HG02973 (cell line): ENCODE data around the gene ELFN2.
"Not testable (repeated sequence)": the region's sequence is repeated elsewhere in the genome, so short reads cannot be mapped to it uniquely, and the experiment has no call there.

Source experiments
- ATAC-seq: cut with Tn5 transposase; IDR thresholded peaks from one replicate; pipeline ENCODE4 v1.9.1; 2021; ENCODE audit warnings: moderate library complexity; ENCODE audit not compliant: unreplicated experiment

The ELFN2 gene

DNA sequence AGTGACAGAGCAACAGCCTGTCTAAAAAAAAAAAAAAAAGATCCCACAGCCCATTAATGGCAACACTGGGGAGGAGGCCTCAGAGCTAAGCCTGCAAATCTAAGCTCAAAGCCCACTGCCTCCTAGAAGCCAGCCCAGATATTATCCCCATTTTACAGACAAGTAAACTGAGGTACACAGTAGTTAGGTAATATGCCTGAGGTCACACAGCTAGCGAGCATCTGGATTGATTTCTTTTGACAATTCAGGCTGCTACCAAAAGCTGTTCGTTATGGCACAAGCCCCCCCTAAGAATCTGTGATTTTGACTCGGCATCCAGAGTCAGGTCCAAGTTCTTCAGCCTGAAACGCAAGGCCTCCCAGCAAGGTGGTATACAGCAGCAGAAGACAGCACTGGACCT lies 13.7 kb downstream of the ELFN2 start:
- ATAC-seq = no peak

DNA sequence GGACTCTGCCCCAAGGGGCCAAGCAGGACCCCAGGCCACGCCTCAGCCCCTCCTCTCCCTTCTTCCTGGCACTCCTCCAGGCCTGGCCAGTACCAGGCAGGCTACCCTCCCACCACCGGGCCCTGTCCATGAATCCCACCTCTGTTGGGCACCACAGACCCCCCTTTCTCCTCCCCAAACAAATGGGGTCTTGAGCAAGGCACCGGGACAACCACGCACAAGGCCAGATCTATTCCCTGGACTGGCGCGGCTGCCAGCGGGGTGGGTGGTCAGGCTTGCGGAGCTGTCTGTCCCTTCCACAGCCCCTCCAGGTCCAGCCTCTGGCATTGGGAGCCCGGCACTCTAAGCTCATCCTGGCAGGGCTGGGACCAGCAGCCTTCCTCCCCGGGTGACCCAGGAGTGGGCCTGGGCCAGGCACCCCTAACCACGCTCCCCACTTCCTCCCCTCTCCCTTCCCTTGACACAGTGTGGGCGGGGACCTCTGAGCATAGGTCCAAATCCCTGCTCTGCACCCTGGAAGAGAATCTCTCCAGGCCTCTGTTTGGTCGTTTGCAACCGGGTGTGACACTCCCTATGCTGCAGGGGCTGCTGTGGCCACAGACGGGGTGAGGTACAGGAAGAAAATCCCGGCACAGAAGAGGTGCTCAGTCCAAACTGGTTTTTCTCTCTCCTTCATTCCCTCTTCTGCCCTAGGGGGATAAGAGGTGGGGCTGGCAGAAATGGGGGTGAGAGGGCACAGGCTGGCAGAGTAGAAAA lies 14.6 kb downstream of the ELFN2 start:
- no peak for ATAC-seq

- no peak for ATAC-seq
Observed at GRCh38 chr22:37411655-37412054, 15.6 kb downstream of the ELFN2 start.

DNA sequence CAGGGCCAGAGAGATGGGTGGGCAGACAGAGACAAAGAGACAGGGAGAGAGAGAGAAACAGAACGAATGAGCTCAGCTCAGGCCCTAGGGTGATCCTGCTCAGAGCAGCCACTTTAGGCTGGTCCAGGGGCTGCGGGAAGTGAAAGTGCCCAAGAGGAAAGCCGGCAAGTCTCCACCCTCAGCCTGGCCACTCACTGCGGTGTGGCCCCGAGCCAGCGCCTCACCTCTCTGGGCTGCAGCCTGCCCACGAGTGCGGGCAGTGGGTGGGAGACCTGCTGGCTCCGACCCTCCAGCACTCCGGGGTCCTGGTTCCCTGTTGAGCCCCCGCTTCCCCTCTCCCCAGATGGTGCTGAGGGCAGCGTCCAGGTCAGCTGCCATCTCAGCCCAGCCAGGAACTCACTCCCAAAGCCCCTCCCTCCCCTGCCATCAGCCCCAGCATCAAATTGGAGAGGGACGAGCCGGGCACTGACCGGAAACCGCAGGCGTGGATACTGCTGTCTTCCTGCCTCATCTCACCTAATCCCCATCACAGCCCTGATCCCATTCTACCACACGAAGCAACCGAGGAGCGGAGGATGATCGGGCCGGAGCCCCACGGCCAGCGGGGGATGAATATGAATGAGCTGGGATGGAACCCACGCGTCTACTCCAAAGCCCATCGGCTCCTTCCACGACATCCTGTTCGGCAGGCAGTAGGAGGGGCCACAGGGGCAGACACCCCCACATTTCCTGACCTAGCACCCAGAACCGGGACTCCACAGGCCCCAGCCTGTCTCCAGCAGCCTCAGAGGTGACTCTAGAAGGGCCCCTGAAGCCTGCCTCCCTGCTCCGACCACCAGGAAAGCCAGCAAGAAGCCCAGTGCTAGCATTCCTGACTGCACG lies 16.9 kb downstream of the ELFN2 start:
- no peak for ATAC-seq

- ATAC-seq = no peak
Observed at GRCh38 chr22:37409459-37410050, 17.7 kb downstream of the ELFN2 start.

DNA sequence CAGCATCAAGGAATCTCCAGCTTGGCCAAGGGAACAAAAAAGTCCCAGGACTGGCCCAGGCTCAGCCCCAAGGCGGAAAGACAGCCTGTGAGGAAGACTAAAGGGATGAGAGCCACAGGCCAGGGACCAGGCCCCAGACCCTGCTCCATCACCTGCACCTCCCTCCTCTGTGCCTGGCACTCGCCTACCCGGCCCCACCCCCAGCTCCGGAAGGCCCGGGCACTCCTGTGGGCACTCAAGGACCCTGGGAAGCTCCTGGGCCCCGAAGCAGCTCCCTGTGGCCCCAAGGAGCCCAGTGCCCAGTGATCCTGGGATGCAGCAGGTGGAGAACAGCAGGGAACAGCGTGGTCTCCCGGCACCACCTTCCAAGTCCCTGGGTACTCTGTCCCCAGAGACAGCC lies 18.2 kb downstream of the ELFN2 start:
- no peak for ATAC-seq

- ATAC-seq = no peak
Observed at GRCh38 chr22:37407856-37408255, 19.4 kb downstream of the ELFN2 start.

DNA sequence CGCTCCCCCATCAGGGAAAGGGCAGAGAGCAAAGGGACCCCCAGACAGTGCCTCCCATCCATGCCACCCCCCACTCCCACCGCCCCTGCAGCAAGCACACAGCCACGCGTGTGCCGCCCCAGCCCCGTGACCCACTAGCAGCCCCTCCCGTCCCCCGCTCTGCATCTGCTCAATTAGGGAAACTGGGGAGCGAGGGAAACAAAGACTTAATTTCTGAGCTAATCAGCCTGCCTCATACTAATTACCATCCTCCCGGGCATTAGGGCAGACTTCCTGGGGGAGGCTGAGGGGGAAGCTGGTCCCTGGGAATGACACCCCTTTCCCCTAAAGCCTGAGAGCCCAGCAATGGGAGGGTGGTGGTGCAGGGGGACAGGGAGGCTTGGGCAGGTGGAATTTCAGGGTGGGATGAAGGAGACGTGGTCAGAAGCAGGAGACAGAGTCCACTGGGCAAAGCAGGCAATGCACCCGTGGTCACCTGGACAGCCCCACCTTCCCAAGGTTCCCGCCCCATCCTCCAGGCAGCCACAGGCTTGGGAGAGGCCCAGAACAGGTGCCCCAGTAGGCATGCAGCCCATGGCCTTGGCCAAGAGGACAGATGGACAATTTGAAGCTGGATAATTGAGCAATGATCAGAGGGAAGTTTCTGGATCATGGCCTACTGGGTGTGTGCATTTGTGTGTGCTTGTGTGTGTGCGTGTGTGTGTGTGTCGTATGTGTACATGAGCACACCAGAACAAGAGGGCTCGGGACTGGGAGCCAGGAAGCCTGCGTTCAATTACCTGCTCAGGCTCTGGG lies 20.6 kb downstream of the ELFN2 start:
- no peak for ATAC-seq

DNA sequence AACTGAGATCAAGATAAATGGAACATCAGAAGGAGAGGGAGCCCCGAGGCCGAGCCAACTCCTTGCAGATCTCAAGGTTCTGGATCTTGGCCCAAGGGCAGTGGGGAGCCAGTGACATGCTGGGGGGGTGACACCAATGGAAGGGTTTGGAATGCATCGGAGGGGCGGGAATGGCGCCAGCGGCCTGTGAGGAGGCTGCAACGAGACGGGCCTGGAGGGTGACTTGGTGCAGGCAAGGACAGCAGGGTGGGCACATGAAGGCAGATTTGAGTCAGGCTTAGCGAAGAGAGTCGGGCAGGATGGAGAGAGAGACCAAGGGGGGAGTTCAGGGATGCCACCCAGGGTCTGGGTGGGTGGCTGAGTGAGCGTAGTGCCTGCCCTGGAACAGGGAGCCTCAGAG lies 23.2 kb downstream of the ELFN2 start:
- ATAC-seq = no peak

DNA sequence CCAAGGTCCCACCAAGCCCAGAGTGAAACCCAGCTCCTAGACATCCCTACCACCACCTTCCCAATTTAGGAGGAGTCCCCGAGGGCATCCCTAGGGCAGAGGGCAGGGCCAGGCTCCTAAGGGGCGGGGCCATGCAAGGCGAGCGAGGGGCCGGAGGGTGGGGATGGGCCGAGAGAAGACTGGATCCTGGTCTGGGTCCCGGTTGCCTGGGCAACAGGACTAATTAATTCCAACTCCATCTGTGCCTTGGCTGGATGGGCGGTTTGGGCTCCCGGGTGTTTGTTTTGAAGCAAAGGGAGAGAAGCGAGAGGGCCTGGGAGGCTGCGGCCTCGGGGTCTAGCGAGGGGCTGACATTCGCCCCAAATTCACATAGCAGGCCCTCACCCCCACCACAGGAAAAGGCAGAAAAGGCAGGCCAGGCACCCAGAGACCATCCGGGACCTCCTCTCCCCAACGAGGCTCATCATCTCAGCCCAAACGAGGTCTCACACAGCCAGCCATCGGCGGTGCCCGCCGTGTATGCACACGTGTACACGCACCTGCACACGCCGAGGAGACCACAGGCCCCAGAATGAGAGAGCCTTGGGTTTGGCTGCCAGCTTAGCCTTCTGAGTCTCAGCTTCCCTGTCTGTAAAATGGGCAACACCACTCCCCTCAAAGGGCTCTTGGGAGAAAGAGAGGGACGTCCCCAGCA lies 23.9 kb downstream of the ELFN2 start:
- ATAC-seq = no peak

DNA sequence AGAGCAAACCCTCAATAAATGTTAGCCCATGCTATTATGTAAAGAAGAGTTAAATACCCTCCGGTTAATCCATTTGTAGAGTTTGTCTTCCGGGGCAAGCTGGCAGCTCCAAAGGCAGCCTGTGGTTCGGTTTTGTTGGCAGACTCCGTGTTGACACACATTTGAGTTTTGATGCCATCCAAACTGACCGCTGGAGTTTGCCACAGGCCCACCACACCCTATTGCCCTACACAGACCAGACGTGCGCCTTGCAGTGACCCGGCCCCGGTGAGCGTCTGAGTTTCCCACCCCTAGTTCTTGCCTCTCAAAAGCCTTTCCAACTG lies 25.1 kb downstream of the ELFN2 start:
- ATAC-seq = no peak

DNA sequence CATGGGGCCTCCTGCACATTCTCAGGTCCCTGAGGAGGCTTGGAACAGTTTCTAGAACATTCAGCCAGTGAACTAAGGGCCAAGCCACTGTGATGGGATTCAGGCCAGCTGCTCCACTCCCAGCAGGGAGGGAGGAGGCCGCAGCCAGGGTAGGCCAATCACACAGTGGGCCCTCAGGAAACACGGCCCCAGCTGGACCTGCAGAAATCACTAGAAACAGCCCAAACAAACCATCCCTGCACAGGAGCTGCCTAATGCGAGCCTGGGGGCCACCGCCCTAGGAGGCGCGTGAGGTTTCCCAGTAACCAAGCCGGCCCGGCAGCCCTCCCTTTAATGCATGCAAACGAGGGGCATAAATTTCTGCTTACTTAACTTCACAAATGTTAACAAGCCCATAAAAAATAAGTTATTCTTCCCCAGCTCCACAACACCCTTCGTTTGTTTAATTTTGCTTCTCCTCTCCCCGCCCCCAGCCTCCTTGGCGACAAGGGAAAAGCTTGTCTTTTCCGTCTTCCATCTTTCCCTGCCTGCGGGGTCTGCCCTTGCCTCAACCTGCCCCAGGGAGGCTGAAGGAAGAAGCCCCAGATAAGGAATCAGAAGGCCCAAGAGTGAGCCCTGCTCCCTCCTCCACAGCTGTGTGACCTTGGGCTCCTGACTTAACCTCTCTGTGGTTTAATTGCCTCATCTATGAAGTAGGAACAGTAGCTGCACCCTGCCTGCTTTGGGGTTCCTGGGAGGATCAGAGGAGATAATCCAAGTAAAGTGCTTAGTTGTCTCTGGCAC lies 25.7 kb downstream of the ELFN2 start:
- ATAC-seq = no peak

DNA sequence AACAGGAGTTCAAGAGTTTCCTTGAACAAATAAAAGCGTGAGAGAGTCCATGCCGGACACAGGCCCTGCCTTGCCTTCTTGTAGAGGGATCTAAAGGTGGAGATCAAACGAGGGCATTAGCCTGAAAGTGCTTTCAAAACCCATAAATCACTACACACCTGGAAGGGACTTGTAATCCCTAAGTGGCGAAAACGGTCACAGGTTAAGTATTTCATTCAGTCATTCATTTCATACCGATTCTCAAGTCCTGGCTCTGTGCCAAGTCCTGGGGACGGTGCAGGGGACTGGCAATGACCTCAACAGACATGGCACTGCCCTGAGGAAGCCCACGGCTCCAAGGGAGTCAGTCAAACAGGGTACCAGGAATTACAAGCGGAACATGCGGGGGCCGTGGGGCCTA lies 26.6 kb downstream of the ELFN2 start:
- no peak for ATAC-seq

GRCh38 chr22:37399457-37399856 lies 27.8 kb downstream of the ELFN2 start:
- ATAC-seq = not testable (repeated sequence)

GRCh38 chr22:37397226-37397625 lies 30.1 kb downstream of the ELFN2 start:
- no peak for ATAC-seq

DNA sequence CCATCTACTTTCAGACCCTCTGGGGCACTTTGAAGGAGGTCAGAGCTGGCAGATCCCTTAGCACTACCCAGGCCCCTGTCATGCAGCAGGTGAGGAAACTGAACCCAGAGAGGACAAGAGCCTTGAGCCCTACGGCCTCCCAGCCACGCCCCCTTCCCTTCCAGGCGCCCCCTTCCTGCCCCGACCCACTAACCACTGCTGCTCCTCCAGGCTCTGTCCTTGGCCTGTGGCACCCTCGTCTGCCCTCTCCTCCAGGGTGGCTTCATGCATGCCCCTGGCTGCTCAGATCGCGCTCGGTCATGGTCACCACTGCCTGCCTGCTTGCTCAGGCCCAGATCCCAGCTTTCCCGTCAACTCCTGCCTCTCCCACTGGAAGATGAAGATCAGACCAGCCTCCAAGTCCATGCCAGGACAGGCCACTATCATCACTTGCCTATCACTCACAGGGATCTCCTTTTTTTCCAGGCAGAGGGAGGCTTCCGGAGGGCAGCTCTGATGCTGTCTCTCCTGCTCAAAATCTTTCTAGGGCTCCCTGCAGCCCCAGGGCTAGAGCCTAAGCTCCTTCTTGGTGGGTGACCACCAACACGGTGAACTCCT lies 30.7 kb downstream of the ELFN2 start:
- no peak for ATAC-seq

GRCh38 chr22:37394341-37394740 lies 32.9 kb downstream of the ELFN2 start:
- ATAC-seq = no peak

GRCh38 chr22:37393746-37394145 lies 33.5 kb downstream of the ELFN2 start:
- ATAC-seq = no peak

GRCh38 chr22:37392721-37393328 lies 34.5 kb downstream of the ELFN2 start:
- ATAC-seq = no peak
